NCI-H2029 (cell line): ENCODE results near the gene PER1.
"Not testable (repeated sequence)": the region's sequence is repeated elsewhere in the genome, so short reads cannot be mapped to it uniquely, and the experiment has no call there.

ENCODE experiments used
- DNase-seq: peaks from one replicate; lab custom pipeline; 2025; lab: John Stamatoyannopoulos, UW

The PER1 gene

GRCh38 chr17:8119581-8120519 is 32.4 kb downstream of the PER1 start:
- DNase-seq: peak; percentile 73

- DNase-seq: peak; percentile 58
These were observed 33.2 kb downstream of the PER1 start for GRCh38 chr17:8118769-8119580.

- no peak for DNase-seq
These were observed 34.0 kb downstream of the PER1 start, which contains the start of gene ALOXE3 for GRCh38 chr17:8117980-8118768. ALOXE3 (minus strand) TSS chr17:8118514; CDS start chr17:8117990, 524 bp downstream.

- DNase-seq: no peak
These were observed 34.7 kb downstream of the PER1 start for GRCh38 chr17:8117367-8117979.

- no peak for DNase-seq
These were observed 35.4 kb downstream of the PER1 start for GRCh38 chr17:8116776-8117175.

- no peak for DNase-seq
These were observed 41.3 kb downstream of the PER1 start for GRCh38 chr17:8110907-8111306.

- no peak for DNase-seq
These were observed 41.8 kb downstream of the PER1 start for GRCh38 chr17:8110456-8110804.

- DNase-seq: peak; percentile 11
These were observed 42.3 kb downstream of the PER1 start for GRCh38 chr17:8109661-8110455.

GRCh38 chr17:8108972-8109660 is 43.1 kb downstream of the PER1 start:
- DNase-seq: no peak

GRCh38 chr17:8106980-8107379 is 45.2 kb downstream of the PER1 start:
- not testable (repeated sequence) for DNase-seq

- no peak for DNase-seq
These were observed 46.2 kb downstream of the PER1 start for GRCh38 chr17:8105957-8106398.

- DNase-seq: no peak
These were observed 47.3 kb downstream of the PER1 start for GRCh38 chr17:8104911-8105310.

GRCh38 chr17:8103549-8103948 is 48.7 kb downstream of the PER1 start:
- no peak for DNase-seq

- DNase-seq: no peak
These were observed 50.5 kb downstream of the PER1 start for GRCh38 chr17:8101721-8102120.

- DNase-seq: no peak
These were observed 51.4 kb downstream of the PER1 start for GRCh38 chr17:8100763-8101162.

- no peak for DNase-seq
These were observed 52.1 kb downstream of the PER1 start for GRCh38 chr17:8100111-8100510.

GRCh38 chr17:8096541-8096940 is 55.7 kb downstream of the PER1 start:
- no peak for DNase-seq

- no peak for DNase-seq
These were observed 56.8 kb downstream of the PER1 start for GRCh38 chr17:8095361-8095760.

- DNase-seq: no peak
These were observed 61.0 kb downstream of the PER1 start for GRCh38 chr17:8091033-8091687.
